G401.6 (cell line): ENCODE measurements around the gene CYP26C1.

ENCODE experiments used
- FAIRE-seq: peaks from 2 replicates; lab custom pipeline; 2012; peaks lifted over from hg19 to GRCh38; lab: Jason Lieb, UNC

The CYP26C1 gene

GRCh38 chr10:93115661-93116383 is 55.2 kb downstream of the CYP26C1 start:
- no peak for FAIRE-seq
